NB4 (cell line): ENCODE data around the gene PFKFB3.

Experiments used
- MAX ChIP-seq: IDR thresholded peaks from 2 replicates; pipeline ENCODE4 v1.6.1; 2011; ENCODE audit warnings: low read depth, low read length
- POLR2A ChIP-seq: IDR thresholded peaks from 2 replicates; pipeline ENCODE4 v1.6.1; 2011; ENCODE audit warnings: mild to moderate bottlenecking; ENCODE audit not compliant: insufficient read length; ENCODE audit errors: extremely low read depth
- TF ChIP-seq, protein P1 (sequence below): IDR thresholded peaks from one replicate; pipeline ENCODE4 v1.5.1; 2012; ENCODE audit warnings: low read depth, low read length

DNA sequence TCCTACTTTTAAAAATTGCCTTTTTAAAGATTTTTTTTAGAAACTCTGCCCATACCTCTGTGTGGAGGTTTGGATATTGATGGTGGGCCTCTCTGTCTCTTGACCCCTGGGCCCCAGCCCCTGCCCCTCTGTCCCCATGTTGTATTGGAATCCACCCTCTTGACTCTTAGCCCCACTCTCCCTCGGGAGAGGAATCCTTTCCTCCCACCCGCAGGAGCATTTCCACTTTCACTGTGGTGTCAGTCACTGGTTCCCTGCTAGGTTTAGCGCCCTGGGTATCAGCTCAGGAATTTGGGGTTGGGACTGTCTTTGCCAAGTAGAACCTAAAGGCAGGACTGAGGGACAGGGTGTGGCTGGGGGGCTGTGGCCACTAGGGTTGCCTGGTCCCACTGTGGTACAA lies 10.1 kb downstream of the PFKFB3 start:
- no peak for TF ChIP-seq POLR2A
- TF ChIP-seq, protein P1, sequence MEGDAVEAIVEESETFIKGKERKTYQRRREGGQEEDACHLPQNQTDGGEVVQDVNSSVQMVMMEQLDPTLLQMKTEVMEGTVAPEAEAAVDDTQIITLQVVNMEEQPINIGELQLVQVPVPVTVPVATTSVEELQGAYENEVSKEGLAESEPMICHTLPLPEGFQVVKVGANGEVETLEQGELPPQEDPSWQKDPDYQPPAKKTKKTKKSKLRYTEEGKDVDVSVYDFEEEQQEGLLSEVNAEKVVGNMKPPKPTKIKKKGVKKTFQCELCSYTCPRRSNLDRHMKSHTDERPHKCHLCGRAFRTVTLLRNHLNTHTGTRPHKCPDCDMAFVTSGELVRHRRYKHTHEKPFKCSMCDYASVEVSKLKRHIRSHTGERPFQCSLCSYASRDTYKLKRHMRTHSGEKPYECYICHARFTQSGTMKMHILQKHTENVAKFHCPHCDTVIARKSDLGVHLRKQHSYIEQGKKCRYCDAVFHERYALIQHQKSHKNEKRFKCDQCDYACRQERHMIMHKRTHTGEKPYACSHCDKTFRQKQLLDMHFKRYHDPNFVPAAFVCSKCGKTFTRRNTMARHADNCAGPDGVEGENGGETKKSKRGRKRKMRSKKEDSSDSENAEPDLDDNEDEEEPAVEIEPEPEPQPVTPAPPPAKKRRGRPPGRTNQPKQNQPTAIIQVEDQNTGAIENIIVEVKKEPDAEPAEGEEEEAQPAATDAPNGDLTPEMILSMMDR = no peak
- TF ChIP-seq MAX = no peak
